IMR-90 (cell line): Measurements from ENCODE around the gene KDELR1. TPM values are rescaled to one million over a fixed set of nuclear protein-coding genes. Genes with fewer than 3 reads are reported as not detected.
"Not testable (repeated sequence)": the region's sequence is repeated elsewhere in the genome, so short reads cannot be mapped to it uniquely, and the experiment has no call there.

ENCODE experiments used
- ATAC-seq: fragments of 200-7000 bp; cut with Tn5 transposase; 2 replicates; pipeline ENCODE4 v1.9.1; 2020; ENCODE audit warnings: low read depth, mild to moderate bottlenecking, moderate library complexity
- BruUV-seq: library from RNA; stranded (reverse); fragments of 400-500 nt; replicated peaks from 2 replicates; lab custom pipeline; 2021; lab: Mats Ljungman, UMichigan
- CTCF ChIA-PET: fragments of 300-600 bp; formaldehyde crosslinking; extraction: SDS; loops from one replicate; lab custom pipeline; 2021; ENCODE audit warnings: antibody characterized with exemption; lab: Yijun Ruan, JAX
- POLR2A ChIA-PET: fragments of 300-600 bp; sonication (Branson Sonifier 250); formaldehyde crosslinking; loops from one replicate; lab custom pipeline; 2022; ENCODE audit warnings: antibody characterized with exemption; ENCODE audit not compliant: unreplicated experiment; lab: Charles Lee
- DNase-seq: peaks from one replicate; pipeline ENCODE4 v3.0.0; 2013
- H2AFZ ChIP-seq: replicated peaks from 2 replicates; pipeline ENCODE3; 2013; ENCODE audit warnings: low read length, mild to moderate bottlenecking; ENCODE audit not compliant: poor library complexity
- H2AK5ac ChIP-seq: 2 replicates; pipeline ENCODE4 v1.6.1; 2013; ENCODE audit warnings: low read depth, low read length, inconsistent platforms
- H2AK9ac ChIP-seq: replicated peaks from 2 replicates; pipeline ENCODE3; 2013; ENCODE audit warnings: mild to moderate bottlenecking, low read depth, low read length, moderate library complexity; ENCODE audit not compliant: poor library complexity
- H2BK120ac ChIP-seq: 2 replicates; pipeline ENCODE4 v1.6.1; 2013; ENCODE audit warnings: low read depth, low read length, inconsistent platforms
- H2BK15ac ChIP-seq: 3 replicates; pipeline ENCODE4 v1.6.1; 2013; ENCODE audit warnings: low read depth, low read length, inconsistent platforms
- H2BK20ac ChIP-seq: 2 replicates; pipeline ENCODE4 v1.6.1; 2013; ENCODE audit warnings: low read depth, mild to moderate bottlenecking, inconsistent platforms, low read length, moderate library complexity
- H2BK5ac ChIP-seq: 2 replicates; pipeline ENCODE4 v1.6.1; 2013; ENCODE audit warnings: mild to moderate bottlenecking, low read depth, low read length, inconsistent platforms; ENCODE audit not compliant: poor library complexity, severe bottlenecking
- H3K14ac ChIP-seq: replicated peaks from 2 replicates; pipeline ENCODE4 v1.6.1; 2013; ENCODE audit warnings: low read depth, low read length, inconsistent platforms
- H3K18ac ChIP-seq: 2 replicates; pipeline ENCODE4 v1.6.1; 2013; ENCODE audit warnings: low read depth, low read length, control low read depth
- H3K23ac ChIP-seq: 2 replicates; pipeline ENCODE4 v1.6.1; 2013; ENCODE audit warnings: low read depth, low read length, inconsistent platforms
- H3K27ac ChIP-seq: 2 replicates; pipeline ENCODE4 v1.5.1; 2013; ENCODE audit warnings: mild to moderate bottlenecking, control low read depth, low read length; ENCODE audit not compliant: insufficient read depth
- H3K27me3 ChIP-seq: 2 replicates; pipeline ENCODE4 v1.6.1; 2013; ENCODE audit warnings: low read length; ENCODE audit not compliant: control insufficient read depth, insufficient read depth
- H3K36me3 ChIP-seq: 2 replicates; pipeline ENCODE4 v1.6.1; 2013; ENCODE audit warnings: low read length, mixed read lengths; ENCODE audit not compliant: control insufficient read depth, insufficient read depth
- H3K4ac ChIP-seq: 2 replicates; pipeline ENCODE4 v1.6.1; 2013; ENCODE audit warnings: low read depth, low read length, inconsistent platforms
- H3K4me1 ChIP-seq: 2 replicates; pipeline ENCODE4 v1.6.1; 2013; ENCODE audit warnings: low read length, mixed read lengths; ENCODE audit not compliant: control insufficient read depth, insufficient read depth
- H3K4me2 ChIP-seq: 2 replicates; pipeline ENCODE4 v1.6.1; 2013; ENCODE audit warnings: low read depth, mild to moderate bottlenecking, control low read depth, low read length, moderate library complexity
- H3K4me3 ChIP-seq: 2 replicates; pipeline ENCODE4 v1.5.1; 2013; ENCODE audit warnings: low read depth, mild to moderate bottlenecking, control low read depth, low read length, moderate library complexity; ENCODE audit not compliant: insufficient read depth
- H3K56ac ChIP-seq: 2 replicates; pipeline ENCODE4 v1.6.1; 2013; ENCODE audit warnings: low read length, inconsistent platforms; ENCODE audit not compliant: insufficient read depth; ENCODE audit errors: extremely low read depth
- H3K79me1 ChIP-seq, 2 experiments: 2 replicates each; pipeline ENCODE4 v1.6.1; 2013; ENCODE audit warnings: low read length in 2 of 2, inconsistent platforms in 1 of 2, low read depth in 1 of 2
- H3K9ac ChIP-seq: 2 replicates; pipeline ENCODE4 v1.6.1; 2013; ENCODE audit warnings: low read depth, low read length, control low read depth
- H3K9me1 ChIP-seq: 2 replicates; pipeline ENCODE4 v1.6.1; 2013; ENCODE audit warnings: low read length, inconsistent platforms; ENCODE audit not compliant: insufficient read depth
- H3K9me3 ChIP-seq: 2 replicates; pipeline ENCODE4 v1.6.1; 2013; ENCODE audit warnings: low read length; ENCODE audit not compliant: control insufficient read depth, insufficient read depth
- H4K20me1 ChIP-seq: 2 replicates; pipeline ENCODE4 v1.6.1; 2013; ENCODE audit warnings: low read length, inconsistent platforms; ENCODE audit not compliant: insufficient read depth
- H4K5ac ChIP-seq: 2 replicates; pipeline ENCODE4 v1.6.1; 2013; ENCODE audit warnings: mild to moderate bottlenecking, low read depth, low read length, control low read depth
- H4K8ac ChIP-seq, 2 experiments: 2 replicates each; pipeline ENCODE4 v1.6.1; 2013; ENCODE audit warnings: low read depth in 2 of 2, low read length in 2 of 2, control low read depth in 1 of 2, inconsistent platforms in 1 of 2
- H4K91ac ChIP-seq: 2 replicates; pipeline ENCODE4 v1.6.1; 2013; ENCODE audit warnings: low read depth, low read length, inconsistent platforms; ENCODE audit not compliant: insufficient read depth
- BHLHE40 ChIP-seq: fragments of 150-350 bp; IDR thresholded peaks from 2 replicates; pipeline ENCODE4 v1.6.1; 2016; ENCODE audit warnings: mild to moderate bottlenecking, low read depth, low read length
- FOS ChIP-seq: fragments of 150-350 bp; IDR thresholded peaks from 2 replicates; pipeline ENCODE4 v1.6.1; 2016; ENCODE audit warnings: low read depth, low read length
- MAFK ChIP-seq: IDR thresholded peaks from 2 replicates; pipeline ENCODE4 v1.6.1; 2012; ENCODE audit warnings: low read depth, low read length, improper control_type of control experiment
- MXI1 ChIP-seq: IDR thresholded peaks from 2 replicates; pipeline ENCODE4 v1.6.1; 2012; ENCODE audit warnings: low read depth, mild to moderate bottlenecking, low read length, moderate library complexity, borderline replicate concordance
- NFE2L2 ChIP-seq: fragments of 150-350 bp; IDR thresholded peaks from 2 replicates; pipeline ENCODE4 v1.6.1; 2016; ENCODE audit warnings: low read depth, mild to moderate bottlenecking, low read length
- RCOR1 ChIP-seq: IDR thresholded peaks from 2 replicates; pipeline ENCODE4 v1.6.1; 2012; ENCODE audit warnings: mild to moderate bottlenecking, low read length, improper control_type of control experiment; ENCODE audit not compliant: insufficient replicate concordance
- SMC3 ChIP-seq: fragments of 150-350 bp; IDR thresholded peaks from 2 replicates; pipeline ENCODE4 v1.6.1; 2016; ENCODE audit warnings: low read depth, mild to moderate bottlenecking, antibody characterized with exemption, low read length, moderate library complexity
- WGBS, 2 experiments: methylation state at CpG; one replicate each; pipeline versions ENCODE4 v1.1.5 to v1.1.7; 2013; ENCODE audit warnings: missing lambda C conversion rate in 2 of 2; ENCODE audit not compliant: insufficient read length in 1 of 2; ENCODE audit errors: extremely low coverage in 2 of 2; 5-methylcytosine and 5-hydroxymethylcytosine counted together
- dilution Hi-C: fragments of 300-500 bp; cut with HindIII; formaldehyde crosslinking; loops from one replicate; pipeline ENCODE4 v1.14.3; 2018; ENCODE audit warnings: low sequenced_read_pairs; ENCODE audit not compliant: unreplicated experiment
- in situ Hi-C: fragments of 300-500 bp; cut with MboI; formaldehyde crosslinking; loops from 3 replicates; pipeline ENCODE4 v1.14.3; 2019; ENCODE audit warnings: low sequenced_read_pairs, inconsistent platforms, mixed read lengths
- intact Hi-C: fragments of 100-400 bp; cut with micrococcal nuclease; formaldehyde crosslinking; loops from 2 replicates; pipeline ENCODE4 v1.10.0; 2022
- polyA plus RNA-seq, 3 experiments: library from polyadenylated mRNA; depleted of rRNA; stranded (reverse); fragments of >200 nt; gene quantifications; 2 replicates each; pipeline ENCODE4 v1.2.3, GENCODE V29; 2012; ENCODE audit warnings: low replicate concordance in 1 of 3
- total RNA-seq: library from RNA; depleted of rRNA; stranded (reverse); fragments of >200 nt; gene quantifications from 2 replicates; pipeline ENCODE4 v1.2.3, GENCODE V29; 2012

The KDELR1 gene
- total and polyA plus RNA-seq, 2 of the 4 experiments (the other 2 are of a cell fraction), result 58.8 to 180 TPM

- no peak overlapping the region for H3K4me2 ChIP-seq
- H3K9me3 ChIP-seq, result no peaks in the 10 kb centered on the region
- H2BK5ac ChIP-seq, result no peak overlapping the region
- no peak overlapping the region for H3K56ac ChIP-seq
- H2BK20ac ChIP-seq, result no peak overlapping the region
- H3K79me1 ChIP-seq, result peaks cover 3 to 25% of the 10 kb centered on the region in 2 experiments
- no peak overlapping the region for H3K4me3 ChIP-seq
- TF ChIP-seq SMC3 (no peak), NFE2L2 (no peak), RCOR1 (no peak), BHLHE40 (no peak), MXI1 (no peak), FOS (no peak), MAFK (no peak)
- in situ Hi-C loops, result no loop called here
- H4K20me1 ChIP-seq, result peaks cover 9% of the 10 kb centered on the region
- H3K14ac ChIP-seq, result no peak overlapping the region
- no peak for DNase-seq
- ATAC-seq, result no peak
- H4K5ac ChIP-seq, result no peak overlapping the region
- no peak overlapping the region for H2BK120ac ChIP-seq
- H4K8ac ChIP-seq, result no peak overlapping the region
- ChIA-PET CTCF (no interaction called here), POLR2A (interaction anchor here (0.6 kb wide), 1 partner anchor 10 kb away, joined by 3 read pairs; no protein-coding TSS in a partner anchor)
- no peak overlapping the region for H3K18ac ChIP-seq
- 95% methylated on average over 7 of the region's 15 CpGs; no CpG with 5 or more reads in 1 of the 2 experiments for WGBS, 2 experiments
- H2AK9ac ChIP-seq, result peak overlapping the region; percentile 42
- H2BK15ac ChIP-seq, result no peak overlapping the region
- no peak overlapping the region for H4K91ac ChIP-seq
- no peak overlapping the region for H3K27ac ChIP-seq
- peak overlapping the region; percentile 79 for H2AFZ ChIP-seq
- H3K23ac ChIP-seq, result no peak overlapping the region
- H3K27me3 ChIP-seq, result peaks cover 51% of the 10 kb centered on the region
- no peak overlapping the region for H3K9ac ChIP-seq
- H2AK5ac ChIP-seq, result no peak overlapping the region
- peaks cover 7% of the 10 kb centered on the region; the same call in 1 of the 2 replicates for H3K4me1 ChIP-seq
- H3K36me3 ChIP-seq, result peaks cover 8% of the 10 kb centered on the region
- no TSS peak for BruUV-seq
- intact Hi-C loops, result loop anchor here (10.0 kb wide), 1 partner anchor 68 kb away; the partner anchor contains the start of gene EMP3
- dilution Hi-C loops, result no loop called here
- no peak overlapping the region for H3K4ac ChIP-seq
- peaks cover 6% of the 10 kb centered on the region; the same call in 1 of the 2 replicates for H3K9me1 ChIP-seq
These were observed 1.7 kb upstream of the KDELR1 start for GRCh38 chr19:48392860-48393558.

- H2BK5ac ChIP-seq, H3K4me2 ChIP-seq: not testable (repeated sequence)
- CTCF ChIA-PET, result interaction anchor here (0.7 to 1.7 kb wide), 9 partner anchors 8 to 104 kb away, joined by 3 to 6 read pairs (median 3); no protein-coding TSS in a partner anchor
These were observed 624 bp upstream of the KDELR1 start for GRCh38 chr19:48392006-48392344.

More at GRCh38 chr19:48392006-48392344, 624 bp upstream of the KDELR1 start:
- intact Hi-C loops, result loop anchor here (10.0 kb wide), 1 partner anchor 67 kb away; the partner anchor contains the start of gene EMP3
- H3K4me1 ChIP-seq, H2BK120ac ChIP-seq, ATAC-seq, H2AK5ac ChIP-seq, H3K4ac ChIP-seq, H4K5ac ChIP-seq, H2BK15ac ChIP-seq, H3K56ac ChIP-seq, H2AK9ac ChIP-seq, H4K8ac ChIP-seq, H3K4me3 ChIP-seq, H3K18ac ChIP-seq, H2BK20ac ChIP-seq, H3K23ac ChIP-seq, H4K20me1 ChIP-seq, H3K9ac ChIP-seq, DNase-seq, H3K14ac ChIP-seq, BruUV-seq, H4K91ac ChIP-seq, H3K9me3 ChIP-seq, H3K27ac ChIP-seq, in situ Hi-C loops, H2AFZ ChIP-seq, H3K9me1 ChIP-seq, dilution Hi-C loops: not testable (repeated sequence)
- H3K79me1 ChIP-seq, result peaks cover 10 to 34% of the 10 kb centered on the region in 2 experiments
- WGBS, 2 experiments, result no CpG with 5 or more reads among the region's 1 CpG
- POLR2A ChIA-PET, result interaction anchor here (0.6 kb wide), 1 partner anchor 15 kb away, joined by 3 read pairs; no protein-coding TSS in a partner anchor
- H3K27me3 ChIP-seq, result peaks cover 41% of the 10 kb centered on the region
- peaks cover 16% of the 10 kb centered on the region for H3K36me3 ChIP-seq
